K562 (cell line): ENCODE results near the gene DDX39A. TPM values are rescaled to one million over a fixed set of nuclear protein-coding genes. Genes with fewer than 3 reads are reported as not detected.

Source experiments
- HMG20B ChIP-seq: fragments of 250-450 bp; sonication (Bioruptor Pico); IDR thresholded peaks from 2 replicates; pipeline ENCODE4 v1.5.0; 2021; ENCODE audit warnings: mild to moderate bottlenecking
- HNRNPL ChIP-seq: fragments of 200-400 bp; formaldehyde crosslinking; IDR thresholded peaks from 2 replicates; pipeline ENCODE4 v1.6.1; 2017; ENCODE audit warnings: low read depth, mild to moderate bottlenecking, low read length
- JUN ChIP-seq, 2 experiments: sonication (generic) in 1 of 2; formaldehyde crosslinking in 1 of 2; IDR thresholded peaks; 2 replicates each; pipeline versions ENCODE4 v1.6.1 to v1.8.0; 2012 to 2022; ENCODE audit warnings: borderline replicate concordance in 2 of 2, mild to moderate bottlenecking in 2 of 2, improper control_type of control experiment in 1 of 2, low read depth in 1 of 2, low read length in 1 of 2, missing genetic modification reagents in 1 of 2
- MIER1 ChIP-seq: fragments of 450-650 bp; IDR thresholded peaks from 2 replicates; pipeline ENCODE4 v1.6.1; 2016; ENCODE audit warnings: antibody characterized with exemption, mild to moderate bottlenecking, low read depth
- PHF8 ChIP-seq: fragments of 200-600 bp; sonication (generic); IDR thresholded peaks from 2 replicates; pipeline ENCODE4 v1.6.1; 2012; ENCODE audit warnings: mixed run types, mild to moderate bottlenecking, inconsistent platforms, low read length, moderate library complexity, borderline replicate concordance
- RBM25 ChIP-seq: fragments of 200-400 bp; formaldehyde crosslinking; IDR thresholded peaks from 2 replicates; pipeline ENCODE4 v1.6.1; 2018; ENCODE audit warnings: low read length, low read depth, moderate library complexity; ENCODE audit not compliant: severe bottlenecking
- SAP30 ChIP-seq: fragments of 200-600 bp; sonication (generic); IDR thresholded peaks from 2 replicates; pipeline ENCODE4 v1.6.1; 2012; ENCODE audit warnings: borderline replicate concordance, low read depth, mild to moderate bottlenecking, moderate library complexity, low read length, control low read depth, inconsistent platforms; ENCODE audit not compliant: insufficient read depth, poor library complexity, severe bottlenecking
- SP2 ChIP-seq: IDR thresholded peaks from 2 replicates; pipeline ENCODE4 v1.6.1; 2011; ENCODE audit warnings: mild to moderate bottlenecking, low read depth, low read length, moderate library complexity; ENCODE audit not compliant: poor library complexity, severe bottlenecking; ENCODE audit errors: extremely low read depth
- ZBED1 ChIP-seq: IDR thresholded peaks from 2 replicates; pipeline ENCODE4 v1.6.1; 2014
- ZKSCAN1 ChIP-seq: fragments of 150-350 bp; IDR thresholded peaks from 2 replicates; pipeline ENCODE4 v1.6.1; 2016; ENCODE audit warnings: low read depth, low read length
- ZNF212 ChIP-seq: fragments of 450-650 bp; formaldehyde crosslinking; IDR thresholded peaks from 2 replicates; pipeline ENCODE4 v1.4.0; 2020; ENCODE audit warnings: mild to moderate bottlenecking
- ZNF766 ChIP-seq: fragments of 200-800 bp; sonication (Bioruptor generic); conservative IDR thresholded peaks from 2 replicates; pipeline ENCODE4 v1.6.1; 2016; ENCODE audit warnings: missing genetic modification characterization, missing compliant biosample characterization
- ZNF830 ChIP-seq: fragments of 250-450 bp; sonication (Bioruptor Pico); IDR thresholded peaks from 2 replicates; pipeline ENCODE4 v1.5.0; 2021; ENCODE audit warnings: mild to moderate bottlenecking
- polyA plus RNA-seq, 8 experiments: library from polyadenylated mRNA; depleted of rRNA in 4 of 8; stranded (reverse) in 5 of 8; unstranded in 3 of 8; fragments of >200 nt; fragmentation: Nextera tagmentation in 2 of 8; fragmentation: Illumina TruSeq in 1 of 8; extraction: Ambion mirVana in 2 of 8; extraction: Trizol in 1 of 8; gene quantifications; 2 replicates each; pipeline versions ENCODE4 v1.2.1 to v1.2.3, GENCODE V29; 2011 to 2014; ENCODE audit warnings: inconsistent platforms in 1 of 8, missing spikeins in 1 of 8
- total RNA-seq, 7 experiments: library from RNA; depleted of rRNA in 6 of 7; stranded (reverse); fragments of >200 nt in 6 of 7; fragmentation: Illumina TruSeq in 2 of 7; extraction: Trizol in 2 of 7; gene quantifications; 2 replicates each; pipeline versions ENCODE4 v1.2.1 to v1.2.3, GENCODE V29; 2011 to 2021; ENCODE audit warnings: low replicate concordance in 1 of 7
- TF ChIP-seq, protein P1 (sequence below): fragments of 150-350 bp; IDR thresholded peaks from 2 replicates; pipeline ENCODE4 v1.6.1; 2014; ENCODE audit warnings: low read depth, mild to moderate bottlenecking, low read length, borderline replicate concordance
- TF ChIP-seq, protein P2 (sequence below), 2 experiments: fragments of 450-650 bp; formaldehyde crosslinking in 1 of 2; IDR thresholded peaks; 2 replicates each; pipeline versions ENCODE4 v1.4.0 to v1.6.1; 2014 to 2020; ENCODE audit warnings: mild to moderate bottlenecking in 2 of 2, borderline replicate concordance in 1 of 2, low read depth in 1 of 2

DDX39A gene
- total and polyA plus RNA-seq, 9 of the 15 experiments (the other 6 are each of a cell fraction or from before 2014, with no cell fraction given) = 90.3 to 250 (median 188) TPM

DNA sequence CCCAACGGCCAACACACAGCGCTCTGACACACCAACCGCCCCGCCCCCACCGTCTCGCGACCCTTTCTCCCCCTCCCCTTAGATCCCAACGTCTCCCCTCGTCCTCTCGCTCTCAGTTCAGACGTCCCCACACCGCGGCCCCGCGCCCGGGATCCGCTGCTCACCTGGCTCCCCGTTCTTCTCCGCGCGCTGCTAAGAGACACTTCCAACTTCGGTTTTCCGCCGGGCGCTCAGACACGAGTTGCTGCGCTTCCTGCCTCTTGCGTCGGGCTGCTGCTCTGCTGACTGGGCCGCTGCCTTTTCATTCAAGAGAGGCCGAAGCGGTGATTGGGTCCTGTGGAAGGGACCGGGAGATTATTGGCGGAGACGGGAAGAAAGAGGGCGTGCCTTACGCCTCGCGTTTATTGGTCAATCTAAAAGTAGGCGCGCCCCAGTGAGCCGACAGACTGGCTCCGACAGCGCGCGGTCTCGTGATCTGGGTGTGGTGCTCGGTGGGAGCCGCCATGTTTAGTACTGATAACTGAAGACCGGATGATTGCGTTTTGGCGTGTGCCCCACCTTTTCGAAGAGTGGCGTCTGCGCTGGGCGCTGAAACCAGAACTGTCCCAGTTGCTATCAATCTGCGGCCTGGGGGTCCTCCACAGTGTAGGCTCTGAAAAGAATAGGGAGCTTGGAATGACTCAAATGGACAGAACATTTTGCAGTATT is at the start of gene DDX39A (continued):
- TF ChIP-seq, protein P1, sequence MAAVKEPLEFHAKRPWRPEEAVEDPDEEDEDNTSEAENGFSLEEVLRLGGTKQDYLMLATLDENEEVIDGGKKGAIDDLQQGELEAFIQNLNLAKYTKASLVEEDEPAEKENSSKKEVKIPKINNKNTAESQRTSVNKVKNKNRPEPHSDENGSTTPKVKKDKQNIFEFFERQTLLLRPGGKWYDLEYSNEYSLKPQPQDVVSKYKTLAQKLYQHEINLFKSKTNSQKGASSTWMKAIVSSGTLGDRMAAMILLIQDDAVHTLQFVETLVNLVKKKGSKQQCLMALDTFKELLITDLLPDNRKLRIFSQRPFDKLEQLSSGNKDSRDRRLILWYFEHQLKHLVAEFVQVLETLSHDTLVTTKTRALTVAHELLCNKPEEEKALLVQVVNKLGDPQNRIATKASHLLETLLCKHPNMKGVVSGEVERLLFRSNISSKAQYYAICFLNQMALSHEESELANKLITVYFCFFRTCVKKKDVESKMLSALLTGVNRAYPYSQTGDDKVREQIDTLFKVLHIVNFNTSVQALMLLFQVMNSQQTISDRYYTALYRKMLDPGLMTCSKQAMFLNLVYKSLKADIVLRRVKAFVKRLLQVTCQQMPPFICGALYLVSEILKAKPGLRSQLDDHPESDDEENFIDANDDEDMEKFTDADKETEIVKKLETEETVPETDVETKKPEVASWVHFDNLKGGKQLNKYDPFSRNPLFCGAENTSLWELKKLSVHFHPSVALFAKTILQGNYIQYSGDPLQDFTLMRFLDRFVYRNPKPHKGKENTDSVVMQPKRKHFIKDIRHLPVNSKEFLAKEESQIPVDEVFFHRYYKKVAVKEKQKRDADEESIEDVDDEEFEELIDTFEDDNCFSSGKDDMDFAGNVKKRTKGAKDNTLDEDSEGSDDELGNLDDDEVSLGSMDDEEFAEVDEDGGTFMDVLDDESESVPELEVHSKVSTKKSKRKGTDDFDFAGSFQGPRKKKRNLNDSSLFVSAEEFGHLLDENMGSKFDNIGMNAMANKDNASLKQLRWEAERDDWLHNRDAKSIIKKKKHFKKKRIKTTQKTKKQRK = peak; percentile 85
- TF ChIP-seq SAP30 (peak; percentile 94), ZBED1 (peak; percentile 63; the same call in 1 of the 2 replicates), SP2 (peak; percentile 84), JUN (IDR thresholded peaks at IDR 0.05; ENCODE audit: borderline replicate concordance, low read depth, low read length) (0 out of 2 replicates have a peak, but pooled peaks have one; percentile 53), JUN (CRISPR knock-in tag; IDR thresholded peaks at IDR 0.05; ENCODE audit: borderline replicate concordance) (no peak), ZNF766 (CRISPR knock-in tag) (no peak; the same call in 1 of the 2 replicates), HNRNPL (no peak), RBM25 (peak; percentile 94), HMG20B (CRISPR knock-in tag) (no peak), ZNF212 (0 out of 2 replicates have a peak, but pooled peaks have one; percentile 36), ZKSCAN1 (peak; percentile 15; the same call in 1 of the 2 replicates), PHF8 (peak; percentile 83), MIER1 (no peak), ZNF830 (no peak)
- TF ChIP-seq, protein P2, sequence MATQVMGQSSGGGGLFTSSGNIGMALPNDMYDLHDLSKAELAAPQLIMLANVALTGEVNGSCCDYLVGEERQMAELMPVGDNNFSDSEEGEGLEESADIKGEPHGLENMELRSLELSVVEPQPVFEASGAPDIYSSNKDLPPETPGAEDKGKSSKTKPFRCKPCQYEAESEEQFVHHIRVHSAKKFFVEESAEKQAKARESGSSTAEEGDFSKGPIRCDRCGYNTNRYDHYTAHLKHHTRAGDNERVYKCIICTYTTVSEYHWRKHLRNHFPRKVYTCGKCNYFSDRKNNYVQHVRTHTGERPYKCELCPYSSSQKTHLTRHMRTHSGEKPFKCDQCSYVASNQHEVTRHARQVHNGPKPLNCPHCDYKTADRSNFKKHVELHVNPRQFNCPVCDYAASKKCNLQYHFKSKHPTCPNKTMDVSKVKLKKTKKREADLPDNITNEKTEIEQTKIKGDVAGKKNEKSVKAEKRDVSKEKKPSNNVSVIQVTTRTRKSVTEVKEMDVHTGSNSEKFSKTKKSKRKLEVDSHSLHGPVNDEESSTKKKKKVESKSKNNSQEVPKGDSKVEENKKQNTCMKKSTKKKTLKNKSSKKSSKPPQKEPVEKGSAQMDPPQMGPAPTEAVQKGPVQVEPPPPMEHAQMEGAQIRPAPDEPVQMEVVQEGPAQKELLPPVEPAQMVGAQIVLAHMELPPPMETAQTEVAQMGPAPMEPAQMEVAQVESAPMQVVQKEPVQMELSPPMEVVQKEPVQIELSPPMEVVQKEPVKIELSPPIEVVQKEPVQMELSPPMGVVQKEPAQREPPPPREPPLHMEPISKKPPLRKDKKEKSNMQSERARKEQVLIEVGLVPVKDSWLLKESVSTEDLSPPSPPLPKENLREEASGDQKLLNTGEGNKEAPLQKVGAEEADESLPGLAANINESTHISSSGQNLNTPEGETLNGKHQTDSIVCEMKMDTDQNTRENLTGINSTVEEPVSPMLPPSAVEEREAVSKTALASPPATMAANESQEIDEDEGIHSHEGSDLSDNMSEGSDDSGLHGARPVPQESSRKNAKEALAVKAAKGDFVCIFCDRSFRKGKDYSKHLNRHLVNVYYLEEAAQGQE (IDR thresholded peaks at IDR 0.05; ENCODE audit: borderline replicate concordance) = no peak; the same call in 1 of the 2 replicates
- TF ChIP-seq, protein P2 (CRISPR knock-in tag; IDR thresholded peaks at IDR 0.05; ENCODE audit: low read depth) = no peak
